ENCODE measurements around the gene LUC7L2. TPM values are rescaled to one million over a fixed set of nuclear protein-coding genes. Genes with fewer than 3 reads are reported as not detected.
"Not testable (repeated sequence)": the region's sequence is repeated elsewhere in the genome, so short reads cannot be mapped to it uniquely, and the experiment has no call there.

Gene LUC7L2
- total RNA-seq, 4 donors from 2014 or later: 46.6 to 78.9 (median 61.1) TPM

DNA sequence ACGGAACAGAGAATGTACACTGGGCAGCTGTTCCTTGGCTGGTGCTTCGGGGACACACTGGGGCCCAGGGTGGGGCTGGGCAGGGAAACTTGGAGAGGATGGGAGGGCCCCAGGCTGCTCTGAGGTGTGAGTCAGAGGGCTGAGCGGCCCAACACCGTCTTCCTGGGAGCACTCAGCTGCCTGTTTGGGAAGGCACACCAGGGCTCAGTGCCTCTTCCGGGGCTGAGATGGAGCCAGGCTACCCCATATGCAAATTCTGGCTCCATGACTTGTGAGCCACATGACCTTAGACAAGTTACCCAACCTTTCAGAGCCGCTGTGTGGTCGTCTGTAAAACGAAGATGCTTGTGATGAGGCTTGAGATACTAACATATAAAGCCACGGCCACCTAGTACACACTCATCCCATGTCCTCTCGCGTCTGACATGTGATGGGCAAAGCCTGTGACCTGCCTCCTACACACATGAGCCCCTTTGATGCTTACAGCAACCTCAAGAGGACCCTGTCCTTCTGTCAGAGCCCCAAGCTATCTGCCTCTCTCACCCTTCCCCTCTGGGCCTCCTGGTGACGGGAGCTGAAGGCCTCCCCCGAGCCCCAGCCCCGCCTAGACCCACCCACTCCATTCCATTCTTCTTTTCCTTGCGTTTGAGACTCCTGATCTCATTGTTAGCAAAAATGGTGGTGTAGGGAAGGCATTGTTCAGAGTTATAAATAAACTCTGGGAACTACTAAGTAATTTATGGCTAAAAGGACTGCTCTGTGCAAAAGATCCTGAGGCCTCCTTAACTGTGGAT lies 97.7 kb downstream of the LUC7L2 start:
- DNase-seq (ENCODE audit: low spot score) (no peak), ATAC-seq (ENCODE audit: low FRiP score) (no peak)
- TF ChIP-seq CTCF (IDR thresholded peaks at IDR 0.05): no peak

DNA sequence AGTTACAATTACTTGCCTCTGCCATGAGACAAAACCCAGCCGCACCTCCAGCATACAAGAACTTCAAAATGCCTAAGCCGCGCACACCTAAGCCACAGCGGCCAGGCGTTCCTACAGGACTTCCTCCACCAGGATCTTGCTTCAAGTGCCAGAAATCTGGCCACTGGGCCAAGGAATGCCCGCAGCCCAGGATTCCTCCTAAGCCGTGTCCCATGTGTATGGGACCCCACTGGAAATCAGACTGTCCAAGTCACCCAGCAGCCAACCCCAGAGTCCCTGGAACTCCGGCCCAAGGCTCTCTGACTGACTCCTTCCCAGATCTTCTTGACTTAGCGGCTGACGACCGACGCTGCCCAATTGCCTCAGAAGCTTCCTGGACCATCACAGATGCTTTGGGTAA lies 103.7 kb downstream of the LUC7L2 start:
- DNase-seq (ENCODE audit: low spot score); ATAC-seq (ENCODE audit: low FRiP score): not testable (repeated sequence)

- ATAC-seq (ENCODE audit: low FRiP score); DNase-seq (ENCODE audit: low spot score): not testable (repeated sequence)
These were observed 104.8 kb downstream of the LUC7L2 start for GRCh38 chr7:139464511-139464910.

- not testable (repeated sequence) for ATAC-seq (ENCODE audit: low FRiP score); DNase-seq (ENCODE audit: low spot score)
These were observed 105.4 kb downstream of the LUC7L2 start for GRCh38 chr7:139465072-139465471.

DNA sequence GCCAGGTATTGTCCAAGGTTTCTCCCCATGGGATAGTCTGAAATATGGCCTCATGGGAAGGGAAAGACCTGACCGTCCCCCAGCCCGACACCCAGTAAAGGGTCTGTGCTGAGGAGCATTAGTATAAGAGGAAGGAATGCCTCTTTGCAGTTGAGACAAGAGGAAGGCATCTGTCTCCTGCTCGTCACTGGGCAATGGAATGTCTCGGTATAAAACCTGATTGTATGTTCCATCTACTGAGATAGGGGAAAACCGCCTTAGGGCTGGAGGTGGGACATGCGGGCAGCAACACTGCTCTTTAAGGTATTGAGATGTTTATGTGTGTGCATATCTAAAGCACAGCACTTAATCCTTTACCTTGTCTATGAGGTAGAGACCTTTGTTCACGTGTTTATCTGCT lies 108.0 kb downstream of the LUC7L2 start:
- DNase-seq (ENCODE audit: low spot score); ATAC-seq (ENCODE audit: low FRiP score): not testable (repeated sequence)

DNA sequence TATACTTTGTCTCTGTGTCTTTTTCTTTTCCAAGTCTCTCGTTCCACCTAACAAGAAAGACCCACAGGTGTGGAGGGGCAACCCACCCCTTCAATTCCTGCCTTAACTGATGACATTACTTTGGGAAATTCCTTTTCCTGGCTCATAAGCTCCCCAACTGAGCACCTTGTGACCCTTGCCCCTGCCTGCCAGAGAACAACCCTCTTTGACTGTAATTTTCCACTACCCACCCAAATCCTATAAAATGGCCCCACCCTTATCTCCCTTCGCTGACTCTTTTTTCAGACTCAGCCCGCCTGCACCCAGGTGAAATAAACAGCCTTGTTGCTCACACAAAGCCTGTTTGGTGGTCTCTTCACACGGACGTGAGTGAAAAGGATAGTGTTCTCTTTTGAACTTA lies 108.6 kb downstream of the LUC7L2 start:
- not testable (repeated sequence) for ATAC-seq (ENCODE audit: low FRiP score); DNase-seq (ENCODE audit: low spot score)

DNA sequence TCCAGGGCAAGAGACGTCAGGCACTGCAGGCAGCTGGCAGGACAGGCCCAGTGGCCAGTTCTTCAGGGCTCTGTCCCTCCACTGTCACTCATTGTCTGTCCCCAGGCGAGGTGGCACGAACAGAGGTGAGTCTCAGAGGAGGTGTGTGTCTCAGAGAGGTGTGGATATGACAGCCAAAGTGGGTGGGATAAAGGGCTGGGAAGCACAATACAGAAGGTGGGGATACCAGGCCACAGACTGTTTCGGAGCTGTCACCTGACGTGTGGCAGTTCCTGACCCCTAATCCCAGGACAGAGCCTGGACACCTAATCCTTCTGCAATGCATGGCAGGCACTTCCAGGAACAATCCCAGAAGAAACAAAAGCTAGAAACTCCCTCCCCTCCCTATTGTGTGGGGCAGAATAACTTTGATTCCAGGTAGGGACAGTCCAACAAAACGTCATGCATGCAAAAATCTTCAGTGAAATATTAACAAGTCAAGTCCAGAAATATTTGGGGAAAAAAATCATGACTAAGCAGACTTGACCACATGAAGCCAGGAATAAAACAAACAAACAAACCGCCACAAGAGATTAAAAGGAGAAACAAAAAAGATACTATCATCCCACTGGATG lies 112.2 kb downstream of the LUC7L2 start:
- ATAC-seq (ENCODE audit: low FRiP score): no peak
- DNase-seq (ENCODE audit: low spot score): no peak

More for the DNA sequence above, 112.2 kb downstream of the LUC7L2 start:
- no peak for TF ChIP-seq CTCF (IDR thresholded peaks at IDR 0.05)

Small RNA genes within 50 kb of the gene (small RNA-seq; reads per million reads assigned to genes)
- gene RNU6-206P: not detected
- gene RNU6-911P: not detected

Other genes starting within 250 kb of the LUC7L2 start
- 10 to 100 TPM in 2 of 4 donors, 1 to 10 TPM in 2; 7.8 to 18.0 (median 9.8) TPM for gene UBN2, start 128.7 kb upstream of the LUC7L2 start, total RNA-seq
- gene FMC1, start 18.6 kb upstream of the LUC7L2 start, total RNA-seq: 10 to 100 TPM in 3 of 4 donors, 1 to 10 TPM in 1; 4.1 to 23.6 (median 13.7) TPM
- 1 to 10 TPM in 1 of 4 donors, not detected in 3; 2.4 TPM for gene KLRG2, start 123.8 kb downstream of the LUC7L2 start, total RNA-seq
- gene CLEC2L, start 163.8 kb downstream of the LUC7L2 start, total RNA-seq: under 1 TPM in 1 of 4 donors, not detected in 3; 0.36 TPM

All from omental fat pad (tissue), 4 donors.